WTC11 (cell line): ENCODE results near the gene MTUS2. TPM values are rescaled to one million over a fixed set of nuclear protein-coding genes. Genes with fewer than 3 reads are reported as not detected.

Experiments
- ATAC-seq: fragments of 200-7000 bp; cut with Tn5 transposase; 2 replicates; pipeline ENCODE4 v1.10.0; 2021; ENCODE audit warnings: mild to moderate bottlenecking, moderate library complexity
- CTCF ChIA-PET: fragments of 300-600 bp; sonication (Branson Sonifier 250); formaldehyde crosslinking; loops from one replicate; lab custom pipeline; 2021; ENCODE audit warnings: antibody characterized with exemption; lab: Charles Lee
- POLR2A ChIA-PET: fragments of 350-600 bp; sonication (Branson Sonifier 250); formaldehyde crosslinking; loops from one replicate; lab custom pipeline; 2021; ENCODE audit warnings: antibody characterized with exemption; lab: Charles Lee
- DNase-seq: peaks from one replicate; pipeline ENCODE4 v3.0.0; 2021; ENCODE audit warnings: low spot score
- H3K27ac Mint-ChIP-seq: 2 replicates; pipeline ENCODE4 v1.8.0; 2021; ENCODE audit warnings: mixed read lengths
- H3K27me3 Mint-ChIP-seq: 2 replicates; pipeline ENCODE4 v1.8.0; 2021; ENCODE audit warnings: low read depth, mild to moderate bottlenecking, moderate library complexity, mixed read lengths
- H3K36me3 Mint-ChIP-seq: 2 replicates; pipeline ENCODE4 v1.8.0; 2021; ENCODE audit warnings: mixed read lengths
- H3K4me1 Mint-ChIP-seq: 2 replicates; pipeline ENCODE4 v1.8.0; 2022; ENCODE audit warnings: mixed read lengths
- H3K4me3 Mint-ChIP-seq: 2 replicates; pipeline ENCODE4 v1.8.0; 2021; ENCODE audit warnings: mild to moderate bottlenecking, moderate library complexity, mixed read lengths
- H3K9me3 Mint-ChIP-seq: 2 replicates; pipeline ENCODE4 v1.8.0; 2021; ENCODE audit warnings: mixed read lengths
- ATF1 ChIP-seq: sonication (generic); formaldehyde crosslinking; IDR thresholded peaks from 2 replicates; pipeline ENCODE4 v1.8.1; 2023; ENCODE audit warnings: mild to moderate bottlenecking, moderate library complexity, missing genetic modification reagents
- CREB1 ChIP-seq: sonication (generic); formaldehyde crosslinking; IDR thresholded peaks from 2 replicates; pipeline ENCODE4 v1.8.0; 2023; ENCODE audit warnings: mild to moderate bottlenecking, missing genetic modification reagents
- GRHL2 ChIP-seq: fragments of 250-450 bp; sonication (Bioruptor Pico); IDR thresholded peaks from 2 replicates; pipeline ENCODE4 v1.8.0; 2022; ENCODE audit warnings: mild to moderate bottlenecking, moderate library complexity; ENCODE audit not compliant: insufficient replicate concordance, severe bottlenecking
- GTF2I ChIP-seq: fragments of 250-450 bp; sonication (Bioruptor Pico); conservative IDR thresholded peaks from 2 replicates; pipeline ENCODE4 v1.4.0; 2021; ENCODE audit warnings: mild to moderate bottlenecking
- MXD4 ChIP-seq: fragments of 250-450 bp; sonication (Bioruptor Pico); IDR thresholded peaks from 2 replicates; pipeline ENCODE4 v1.8.0; 2021; ENCODE audit warnings: mild to moderate bottlenecking, moderate library complexity, borderline replicate concordance
- MYBL2 ChIP-seq: sonication (generic); formaldehyde crosslinking; IDR thresholded peaks from 2 replicates; pipeline ENCODE4 v1.8.1; 2023; ENCODE audit warnings: mild to moderate bottlenecking, moderate library complexity, missing genetic modification reagents
- NFE2L1 ChIP-seq: sonication (generic); formaldehyde crosslinking; IDR thresholded peaks from 2 replicates; pipeline ENCODE4 v1.8.1; 2023; ENCODE audit warnings: missing genetic modification reagents
- PRDM15 ChIP-seq: sonication (generic); formaldehyde crosslinking; IDR thresholded peaks from 2 replicates; pipeline ENCODE4 v1.8.0; 2022; ENCODE audit warnings: missing genetic modification reagents
- STAT6 ChIP-seq: sonication (generic); formaldehyde crosslinking; conservative IDR thresholded peaks from 2 replicates; pipeline ENCODE4 v1.8.1; 2023; ENCODE audit warnings: mild to moderate bottlenecking, low read depth, missing genetic modification reagents, moderate library complexity
- TEAD4 ChIP-seq: sonication (generic); formaldehyde crosslinking; IDR thresholded peaks from 2 replicates; pipeline ENCODE4 v1.8.0; 2022; ENCODE audit warnings: mild to moderate bottlenecking, missing genetic modification reagents
- ZMAT4 ChIP-seq: fragments of 250-450 bp; sonication (Bioruptor Pico); IDR thresholded peaks from 2 replicates; pipeline ENCODE4 v1.9.0; 2021; ENCODE audit warnings: mild to moderate bottlenecking
- ZNF138 ChIP-seq: sonication (generic); formaldehyde crosslinking; conservative IDR thresholded peaks from 2 replicates; pipeline ENCODE4 v1.8.1; 2022; ENCODE audit warnings: mild to moderate bottlenecking, moderate library complexity, missing genetic modification reagents
- ZNF219 ChIP-seq: sonication (generic); formaldehyde crosslinking; IDR thresholded peaks from 2 replicates; pipeline ENCODE4 v1.8.0; 2023; ENCODE audit warnings: missing genetic modification reagents, mild to moderate bottlenecking, borderline replicate concordance
- ZNF317 ChIP-seq: sonication (generic); formaldehyde crosslinking; IDR thresholded peaks from 2 replicates; pipeline ENCODE4 v1.8.1; 2023; ENCODE audit warnings: low read depth, mild to moderate bottlenecking, moderate library complexity, missing genetic modification reagents, borderline replicate concordance
- ZNF396 ChIP-seq: fragments of 250-450 bp; sonication (Bioruptor Pico); IDR thresholded peaks from 2 replicates; pipeline ENCODE4 v1.8.0; 2021; ENCODE audit warnings: mild to moderate bottlenecking, moderate library complexity, borderline replicate concordance
- ZNF423 ChIP-seq: fragments of 250-450 bp; sonication (Bioruptor Pico); IDR thresholded peaks from 2 replicates; pipeline ENCODE4 v2.1.2; 2022; ENCODE audit warnings: mild to moderate bottlenecking, moderate library complexity
- ZNF425 ChIP-seq: fragments of 250-450 bp; sonication (Bioruptor Pico); conservative IDR thresholded peaks from 2 replicates; pipeline ENCODE4 v1.9.0; 2021; ENCODE audit warnings: mild to moderate bottlenecking
- total RNA-seq: library from RNA; stranded (reverse); gene quantifications from 3 replicates; pipeline ENCODE4 v1.2.3, GENCODE V29; 2021
- TF ChIP-seq, protein P1 (sequence below): sonication (generic); formaldehyde crosslinking; IDR thresholded peaks from 2 replicates; pipeline ENCODE4 v1.8.0; 2022; ENCODE audit warnings: mild to moderate bottlenecking, missing genetic modification reagents
- TF ChIP-seq, protein P2 (sequence below): fragments of 250-450 bp; sonication (Bioruptor Pico); IDR thresholded peaks from 2 replicates; pipeline ENCODE4 v1.8.0; 2021; ENCODE audit warnings: mild to moderate bottlenecking
- TF ChIP-seq, protein P3 (sequence below): fragments of 250-450 bp; sonication (Bioruptor Pico); IDR thresholded peaks from 2 replicates; pipeline ENCODE4 v2.1.2; 2022; ENCODE audit warnings: mild to moderate bottlenecking, moderate library complexity

Gene MTUS2
- total RNA-seq, 1 experiment from 2014 or later = 0.22 TPM

GRCh38 chr13:29171244-29171643, 351.1 kb downstream of the MTUS2 start (continued):
- TF ChIP-seq ZNF396 (CRISPR knock-in tag) (no peak), PRDM15 (no peak), ZNF219 (CRISPR knock-in tag) (no peak), MXD4 (CRISPR knock-in tag) (no peak), ATF1 (CRISPR knock-in tag) (no peak), MYBL2 (CRISPR knock-in tag) (no peak)
- TF ChIP-seq, protein P1, sequence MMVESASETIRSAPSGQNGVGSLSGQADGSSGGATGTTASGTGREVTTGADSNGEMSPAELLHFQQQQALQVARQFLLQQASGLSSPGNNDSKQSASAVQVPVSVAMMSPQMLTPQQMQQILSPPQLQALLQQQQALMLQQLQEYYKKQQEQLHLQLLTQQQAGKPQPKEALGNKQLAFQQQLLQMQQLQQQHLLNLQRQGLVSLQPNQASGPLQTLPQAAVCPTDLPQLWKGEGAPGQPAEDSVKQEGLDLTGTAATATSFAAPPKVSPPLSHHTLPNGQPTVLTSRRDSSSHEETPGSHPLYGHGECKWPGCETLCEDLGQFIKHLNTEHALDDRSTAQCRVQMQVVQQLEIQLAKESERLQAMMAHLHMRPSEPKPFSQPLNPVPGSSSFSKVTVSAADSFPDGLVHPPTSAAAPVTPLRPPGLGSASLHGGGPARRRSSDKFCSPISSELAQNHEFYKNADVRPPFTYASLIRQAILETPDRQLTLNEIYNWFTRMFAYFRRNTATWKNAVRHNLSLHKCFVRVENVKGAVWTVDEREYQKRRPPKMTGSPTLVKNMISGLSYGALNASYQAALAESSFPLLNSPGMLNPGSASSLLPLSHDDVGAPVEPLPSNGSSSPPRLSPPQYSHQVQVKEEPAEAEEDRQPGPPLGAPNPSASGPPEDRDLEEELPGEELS = no peak
- TF ChIP-seq, protein P2, sequence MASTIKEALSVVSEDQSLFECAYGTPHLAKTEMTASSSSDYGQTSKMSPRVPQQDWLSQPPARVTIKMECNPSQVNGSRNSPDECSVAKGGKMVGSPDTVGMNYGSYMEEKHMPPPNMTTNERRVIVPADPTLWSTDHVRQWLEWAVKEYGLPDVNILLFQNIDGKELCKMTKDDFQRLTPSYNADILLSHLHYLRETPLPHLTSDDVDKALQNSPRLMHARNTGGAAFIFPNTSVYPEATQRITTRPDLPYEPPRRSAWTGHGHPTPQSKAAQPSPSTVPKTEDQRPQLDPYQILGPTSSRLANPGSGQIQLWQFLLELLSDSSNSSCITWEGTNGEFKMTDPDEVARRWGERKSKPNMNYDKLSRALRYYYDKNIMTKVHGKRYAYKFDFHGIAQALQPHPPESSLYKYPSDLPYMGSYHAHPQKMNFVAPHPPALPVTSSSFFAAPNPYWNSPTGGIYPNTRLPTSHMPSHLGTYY (CRISPR knock-in tag) = no peak

DNA sequence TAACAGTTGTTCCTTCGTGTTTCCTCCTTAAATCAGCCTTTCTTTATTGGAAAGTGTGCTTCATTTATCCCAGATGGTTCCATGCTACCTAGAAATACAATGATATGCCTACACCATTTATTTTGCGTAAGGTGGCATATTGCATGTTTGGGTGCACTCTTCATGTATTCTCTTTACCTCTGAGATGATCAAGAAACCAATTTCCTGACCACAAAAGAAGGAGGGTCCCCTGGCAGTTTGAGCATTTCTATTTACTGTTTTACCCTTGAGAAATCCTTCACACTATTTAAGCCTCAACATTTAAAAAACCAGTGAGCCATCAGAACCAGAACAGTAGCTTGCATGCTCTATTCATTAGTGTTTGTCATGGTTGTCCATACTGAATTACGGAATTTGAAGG, 354.0 kb downstream of the MTUS2 start:
- ChIA-PET CTCF (no interaction called here), POLR2A (no interaction called here)
- no peak for TF ChIP-seq GTF2I (CRISPR knock-in tag)
- TF ChIP-seq ZNF138 (CRISPR knock-in tag) = no peak
- TF ChIP-seq TEAD4 (CRISPR knock-in tag) = no peak
- no peak for TF ChIP-seq GRHL2
- TF ChIP-seq CREB1 (CRISPR knock-in tag) = no peak
- Mint-ChIP-seq H3K4me3 (no peak overlapping the region), H3K27ac (no peak overlapping the region), H3K9me3 (peaks cover 4% of the 10 kb centered on the region), H3K4me1 (no peaks in the 10 kb centered on the region), H3K36me3 (no peaks in the 10 kb centered on the region), H3K27me3 (no peaks in the 10 kb centered on the region; the same call in 1 of the 2 replicates)
- no peak for ATAC-seq
- DNase-seq = no peak

DNA sequence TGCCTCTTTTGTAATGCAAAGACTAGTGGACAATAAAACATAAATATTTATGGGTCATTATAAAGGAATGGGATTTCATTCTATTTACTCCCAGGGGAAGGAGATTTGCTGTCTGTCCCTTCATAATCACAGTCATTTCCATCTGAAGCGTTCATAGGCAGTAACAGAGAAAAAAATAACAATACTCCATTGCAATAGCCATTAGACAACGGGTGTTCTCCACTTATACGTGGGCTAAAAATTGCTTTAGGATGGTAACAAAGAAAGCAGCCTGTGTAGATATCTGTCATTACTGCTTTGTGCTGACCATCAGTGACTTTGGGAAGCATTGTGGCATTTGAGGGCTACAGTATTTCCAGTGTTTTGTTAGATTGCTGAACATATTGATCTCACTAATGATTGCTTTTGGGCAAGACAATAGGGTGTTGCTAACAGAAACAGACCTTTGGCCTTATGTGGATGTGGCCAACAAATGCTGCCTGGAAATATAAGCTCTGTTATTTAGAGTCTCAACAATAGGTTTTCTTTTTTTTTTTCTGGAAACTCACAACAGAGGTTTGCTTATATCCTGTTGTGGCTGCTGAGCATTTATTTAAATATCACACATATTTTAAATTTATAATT, 355.2 kb downstream of the MTUS2 start:
- no peak overlapping the region for H3K27ac Mint-ChIP-seq
- DNase-seq (no peak), ATAC-seq (no peak)
- H3K4me1 Mint-ChIP-seq = no peaks in the 10 kb centered on the region
- H3K9me3 Mint-ChIP-seq = peaks cover 4% of the 10 kb centered on the region
- ChIA-PET CTCF (no interaction called here), POLR2A (no interaction called here)
- H3K27me3 Mint-ChIP-seq = no peaks in the 10 kb centered on the region; the same call in 1 of the 2 replicates
- H3K4me3 Mint-ChIP-seq = no peak overlapping the region
- no peaks in the 10 kb centered on the region for H3K36me3 Mint-ChIP-seq
- TF ChIP-seq ZNF317 (no peak), NFE2L1 (CRISPR knock-in tag) (no peak), ZNF423 (no peak), STAT6 (no peak), ZNF425 (CRISPR knock-in tag) (no peak), ZMAT4 (CRISPR knock-in tag) (no peak), GTF2I (CRISPR knock-in tag) (no peak)
- TF ChIP-seq, protein P3, sequence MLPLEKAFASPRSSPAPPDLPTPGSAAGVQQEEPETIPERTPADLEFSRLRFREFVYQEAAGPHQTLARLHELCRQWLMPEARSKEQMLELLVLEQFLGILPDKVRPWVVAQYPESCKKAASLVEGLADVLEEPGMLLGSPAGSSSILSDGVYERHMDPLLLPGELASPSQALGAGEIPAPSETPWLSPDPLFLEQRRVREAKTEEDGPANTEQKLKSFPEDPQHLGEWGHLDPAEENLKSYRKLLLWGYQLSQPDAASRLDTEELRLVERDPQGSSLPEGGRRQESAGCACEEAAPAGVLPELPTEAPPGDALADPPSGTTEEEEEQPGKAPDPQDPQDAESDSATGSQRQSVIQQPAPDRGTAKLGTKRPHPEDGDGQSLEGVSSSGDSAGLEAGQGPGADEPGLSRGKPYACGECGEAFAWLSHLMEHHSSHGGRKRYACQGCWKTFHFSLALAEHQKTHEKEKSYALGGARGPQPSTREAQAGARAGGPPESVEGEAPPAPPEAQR (CRISPR knock-in tag) = no peak
